ENCODE data around the gene SDHAF4. TPM values are rescaled to one million over a fixed set of nuclear protein-coding genes. Genes with fewer than 3 reads are reported as not detected.

Gene SDHAF4
- total and polyA plus RNA-seq, 2 donors (not counting 3 experiments of a cell fraction or from before 2014, with no cell fraction given): 3.6 to 8.6 TPM

GRCh38 chr6:70530023-70530422, 36.7 kb upstream of the SDHAF4 start:
- intact Hi-C loops (cut with micrococcal nuclease): no loop called here
- TF ChIP-seq EZH2 (IDR thresholded peaks at IDR 0.05; ENCODE audit: borderline replicate concordance, low read depth, low read length, severe bottlenecking) (no peak), FOS (IDR thresholded peaks at IDR 0.05; ENCODE audit: borderline replicate concordance, insufficient read depth, low read length) (no peak), MAX (IDR thresholded peaks at IDR 0.05; ENCODE audit: insufficient read depth, insufficient read length) (no peak), POLR2AphosphoS5 (IDR thresholded peaks at IDR 0.05; ENCODE audit: insufficient read depth, low read depth, low read length) (no peak), JUN (IDR thresholded peaks at IDR 0.05; ENCODE audit: borderline replicate concordance, insufficient read depth, insufficient read length, low read depth) (no peak), POLR2A (IDR thresholded peaks at IDR 0.05; ENCODE audit: low read depth, low read length) (no peak), CTCF (IDR thresholded peaks at IDR 0.05; ENCODE audit: extremely low read depth in 1 of 2, insufficient read depth in 1 of 2, low read depth in 1 of 2, low read length in 2 of 2) (no peak), GATA2 (IDR thresholded peaks at IDR 0.05; ENCODE audit: insufficient read depth, insufficient read length, low read depth, low read length) (no peak), MYC (IDR thresholded peaks at IDR 0.05; ENCODE audit: low read depth, low read length) (no peak)
- dilution Hi-C loops (cut with MboI; ENCODE audit: extremely low pct_ligation_motif_present, low sequenced_read_pairs): no loop called here
- DNase-seq (ENCODE audit: low read depth, low spot score): no peak
- Histone ChIP-seq H2AFZ (ENCODE audit: low read depth, low read length) (no peak overlapping the region), H3K27me3 (ENCODE audit: control insufficient read depth in 2 of 2, insufficient read depth in 2 of 2, low read length in 2 of 2) (no peaks in the 10 kb centered on the region), H3K9me3 (replicated peaks; ENCODE audit: control insufficient read depth, insufficient read depth, low read length) (no peaks in the 10 kb centered on the region), H3K4me1 (ENCODE audit: control insufficient read depth, extremely low read depth, insufficient read depth, low read length) (no peaks in the 10 kb centered on the region), H3K9ac (replicated peaks; ENCODE audit: extremely low read depth, insufficient read depth, low read length) (no peak overlapping the region), H3K4me3 (replicated peaks in 1 of 3; ENCODE audit: insufficient read depth in 1 of 3, low read depth in 1 of 3, low read length in 3 of 3) (no peak overlapping the region), H3K9me1 (replicated peaks; ENCODE audit: control insufficient read depth, extremely low read depth, insufficient read depth, low read length) (no peaks in the 10 kb centered on the region), H3K79me2 (ENCODE audit: control insufficient read depth, insufficient read depth, low read length) (no peaks in the 10 kb centered on the region), H3K27ac (ENCODE audit: insufficient read depth, low read depth, low read length) (no peak overlapping the region), H3K36me3 (ENCODE audit: control insufficient read depth in 2 of 2, extremely low read depth in 1 of 2, insufficient read depth in 2 of 2, low read length in 2 of 2) (no peaks in the 10 kb centered on the region), H4K20me1 (replicated peaks; ENCODE audit: control insufficient read depth, extremely low read depth, insufficient read depth, low read length) (no peaks in the 10 kb centered on the region), H3K4me2 (ENCODE audit: insufficient read depth, low read length) (no peak overlapping the region)
- no TSS peak for BruUV-seq (replicated peaks)
- no peak for FAIRE-seq
- POLR2A ChIA-PET: no interaction called here
- CTCF ChIA-PET: interaction anchor here (1.6 kb wide), 1 partner anchor 16 kb away, joined by 3 read pairs; no protein-coding TSS in a partner anchor

All from endothelial cell of umbilical vein (primary cell).